Right lobe of liver (tissue), 6 donors: ENCODE measurements around the gene DAGLA. TPM values are rescaled to one million over a fixed set of nuclear protein-coding genes. Genes with fewer than 3 reads are reported as not detected.

Experiments used
- ATAC-seq, 4 donors: fragments of 200-7000 bp; cut with Tn5 transposase; one replicate each; pipeline ENCODE4 v1.9.1; 2020; ENCODE audit warnings: mild to moderate bottlenecking in 4 of 4, moderate library complexity in 4 of 4
- DNase-seq, 3 donors: peaks; one replicate each; pipeline ENCODE4 v3.0.0-alpha.2; 2020
- H3K27ac ChIP-seq, 3 donors: fragments of 200-600 bp; one replicate each; pipeline ENCODE4 v1.8.0; 2022
- H3K27me3 ChIP-seq, 2 donors: fragments of 200-600 bp; one replicate each; pipeline ENCODE4 v1.8.0; 2022
- H3K36me3 ChIP-seq, 4 donors: fragments of 200-600 bp; sonication (generic) in 1 of 4; one replicate each; pipeline versions ENCODE4 v1.5.1 to v1.8.0; 2017 to 2022; ENCODE audit warnings: control low read depth in 1 of 4
- H3K4me1 ChIP-seq, 4 donors: fragments of 200-600 bp; sonication (generic) in 1 of 4; one replicate each; pipeline versions ENCODE4 v1.5.1 to v1.8.0; 2017 to 2022; ENCODE audit warnings: control low read depth in 1 of 4
- H3K4me3 ChIP-seq, 3 donors: fragments of 200-600 bp; one replicate each; pipeline ENCODE4 v1.8.0; 2022
- H3K9me3 ChIP-seq, 4 donors: fragments of 200-600 bp; sonication (generic) in 1 of 4; one replicate each; pipeline versions ENCODE4 v1.5.1 to v1.8.0; 2017 to 2022; ENCODE audit warnings: control low read depth in 1 of 4
- POLR2A ChIP-seq: fragments of 450-650 bp; IDR thresholded peaks from one replicate; pipeline ENCODE4 v1.6.1; 2017; ENCODE audit warnings: antibody characterized with exemption, mild to moderate bottlenecking
- WGBS: methylation state at CpG from one replicate; pipeline ENCODE4 v1.1.6; 2018; ENCODE audit warnings: low coverage, low lambda C conversion rate; ENCODE audit not compliant: insufficient coverage; ENCODE audit errors: missing lambda C conversion rate; 5-methylcytosine and 5-hydroxymethylcytosine counted together
- intact Hi-C, 2 donors: fragments of 100-400 bp; cut with DNase I; formaldehyde crosslinking; loops; one replicate each; pipeline versions ENCODE4 v1.11.2 to v1.14.1; 2022
- total RNA-seq, 6 experiments: library from RNA; depleted of rRNA in 2 of 6; stranded (reverse); fragments of >200 nt in 2 of 6; fragmentation: NEBNext Ultra II Directional in 3 of 6; extraction: Animal tissue kit (Norgen Biotek cat#: 25700) in 3 of 6; gene quantifications; one replicate each; pipeline versions ENCODE4 v1.1.0 to v1.2.4, GENCODE V29; 2016 to 2023
- TF ChIP-seq, protein P1 (sequence below), 4 donors: fragments of 200-600 bp in 3 of 4; fragments of 450-650 bp in 1 of 4; IDR thresholded peaks; one replicate each; pipeline versions ENCODE4 v1.5.1 to v1.8.0; 2016 to 2022; ENCODE audit warnings: antibody characterized with exemption in 4 of 4, mild to moderate bottlenecking in 2 of 4
- donor health status: DM: no; HTN: yes; CAD: no.
- donor health status: DM: no; HTN: no; CAD: no.
- donor health status: DM: no; HTN: no; CAD: no.
- donor health status: DM: no; HTN: yes; CAD: no.
- donor health status: DM: no; HTN: yes; CAD: no.

DAGLA gene
- total RNA-seq, 6 experiments from 2014 or later, result 0.33 to 5.5 (median 0.79) TPM

DNA sequence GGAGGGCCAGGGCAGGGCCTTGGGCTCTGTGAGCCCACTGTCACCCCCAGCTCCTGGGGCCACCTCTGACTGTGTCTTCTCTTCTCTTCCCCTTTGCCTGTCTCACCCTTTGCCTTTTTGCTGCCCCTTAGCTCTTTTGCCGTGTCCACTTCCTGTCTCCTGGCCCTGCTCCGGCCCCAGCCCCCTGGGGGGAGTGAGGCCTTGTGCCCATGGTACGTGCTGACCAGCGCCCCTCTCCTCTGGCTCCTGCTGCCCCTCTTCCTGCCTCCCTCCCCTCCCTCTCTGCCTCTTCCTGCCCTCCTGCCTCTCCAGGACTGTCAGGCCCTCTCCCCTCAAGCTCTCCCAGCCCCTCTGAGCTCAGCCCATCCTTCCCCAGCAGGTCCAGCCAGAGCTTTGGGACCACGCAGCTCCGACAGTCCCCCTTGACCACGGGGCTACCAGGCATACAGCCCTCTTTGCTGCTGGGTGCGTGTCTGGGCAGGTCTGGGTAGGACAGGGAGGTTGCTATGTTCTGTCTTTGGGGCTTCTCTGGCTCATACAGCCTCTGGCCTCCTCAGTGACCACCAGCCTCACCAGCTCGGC, 100.5 kb downstream of the DAGLA start:
- no peak for TF ChIP-seq POLR2A
- TF ChIP-seq, protein P1, sequence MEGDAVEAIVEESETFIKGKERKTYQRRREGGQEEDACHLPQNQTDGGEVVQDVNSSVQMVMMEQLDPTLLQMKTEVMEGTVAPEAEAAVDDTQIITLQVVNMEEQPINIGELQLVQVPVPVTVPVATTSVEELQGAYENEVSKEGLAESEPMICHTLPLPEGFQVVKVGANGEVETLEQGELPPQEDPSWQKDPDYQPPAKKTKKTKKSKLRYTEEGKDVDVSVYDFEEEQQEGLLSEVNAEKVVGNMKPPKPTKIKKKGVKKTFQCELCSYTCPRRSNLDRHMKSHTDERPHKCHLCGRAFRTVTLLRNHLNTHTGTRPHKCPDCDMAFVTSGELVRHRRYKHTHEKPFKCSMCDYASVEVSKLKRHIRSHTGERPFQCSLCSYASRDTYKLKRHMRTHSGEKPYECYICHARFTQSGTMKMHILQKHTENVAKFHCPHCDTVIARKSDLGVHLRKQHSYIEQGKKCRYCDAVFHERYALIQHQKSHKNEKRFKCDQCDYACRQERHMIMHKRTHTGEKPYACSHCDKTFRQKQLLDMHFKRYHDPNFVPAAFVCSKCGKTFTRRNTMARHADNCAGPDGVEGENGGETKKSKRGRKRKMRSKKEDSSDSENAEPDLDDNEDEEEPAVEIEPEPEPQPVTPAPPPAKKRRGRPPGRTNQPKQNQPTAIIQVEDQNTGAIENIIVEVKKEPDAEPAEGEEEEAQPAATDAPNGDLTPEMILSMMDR (IDR thresholded peaks at IDR 0.05), result no peak
- no peak for ATAC-seq
- H3K9me3 ChIP-seq, result no peaks in the 10 kb centered on the region
- WGBS, result 80% methylated on average over 8 of the region's 9 CpGs
- no peak overlapping the region for H3K4me3 ChIP-seq
- H3K36me3 ChIP-seq, result peaks cover 0 to 3% (median 0%) of the 10 kb centered on the region in 4 donors
- DNase-seq, result no peak
- no peaks in the 10 kb centered on the region for H3K4me1 ChIP-seq
- no peak overlapping the region for H3K27ac ChIP-seq
- intact Hi-C loops, result loop anchor here (5.0 kb wide), 1 partner anchor 33 kb away; no protein-coding TSS in a partner anchor
- H3K27me3 ChIP-seq, result no peaks in the 10 kb centered on the region

DNA sequence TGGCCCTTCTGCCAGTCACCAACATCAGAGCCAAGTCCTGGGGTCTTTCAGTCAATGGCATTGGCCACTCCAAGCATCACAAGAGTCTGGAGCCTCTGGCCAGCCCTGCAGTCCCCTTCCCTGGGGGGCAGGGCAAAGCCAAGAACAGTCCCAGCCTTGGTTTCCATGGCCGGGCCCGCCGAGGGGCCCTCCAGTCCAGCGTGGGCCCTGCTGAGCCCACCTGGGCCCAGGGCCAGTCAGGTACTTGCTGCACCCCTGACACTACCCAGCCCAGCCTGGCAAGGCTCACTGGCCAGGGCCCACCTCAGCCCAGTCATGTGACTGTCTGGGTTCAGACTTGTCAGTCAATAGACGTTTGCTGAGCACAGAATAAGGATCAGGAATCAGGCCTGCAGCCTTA, 101.4 kb downstream of the DAGLA start:
- H3K27me3 ChIP-seq, result no peaks in the 10 kb centered on the region
- ATAC-seq (no peak), DNase-seq (no peak)
- TF ChIP-seq, protein P1 (IDR thresholded peaks at IDR 0.05), result no peak
- TF ChIP-seq POLR2A, result no peak
- H3K4me3 ChIP-seq, result no peak overlapping the region
- H3K27ac ChIP-seq, result no peak overlapping the region
- WGBS, result no CpG with 5 or more reads among the region's 5 CpGs
- intact Hi-C loops, result loop anchor here (5.0 kb wide), 1 partner anchor 34 kb away; no protein-coding TSS in a partner anchor
- H3K36me3 ChIP-seq, result peaks cover 0 to 10% (median 0%) of the 10 kb centered on the region in 4 donors
- H3K4me1 ChIP-seq, result no peaks in the 10 kb centered on the region
- no peaks in the 10 kb centered on the region for H3K9me3 ChIP-seq

DNA sequence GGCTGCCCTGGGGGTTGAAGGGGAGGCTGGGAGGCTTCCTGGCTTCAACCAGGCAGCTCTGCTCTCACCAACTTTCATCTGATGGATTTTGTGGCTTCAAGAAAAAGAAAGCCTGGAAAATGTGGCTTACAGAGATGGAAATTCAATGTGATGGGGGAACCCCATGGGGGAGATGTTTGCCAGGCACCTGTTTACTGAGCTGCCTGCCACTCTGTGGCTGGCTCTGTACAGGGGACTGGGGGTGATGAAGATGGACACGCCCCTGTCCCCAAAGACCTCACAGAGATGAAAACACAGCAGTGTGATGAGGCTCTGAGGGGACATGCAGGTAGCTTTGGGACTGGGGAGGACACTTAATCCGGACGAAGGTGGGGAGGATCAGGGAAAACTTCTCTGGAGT, 102.1 kb downstream of the DAGLA start:
- H3K4me1 ChIP-seq, result no peaks in the 10 kb centered on the region
- H3K9me3 ChIP-seq, result no peaks in the 10 kb centered on the region
- WGBS, result 83% methylated on average over 3 of the region's 3 CpGs
- H3K36me3 ChIP-seq, result peaks cover 0 to 16% (median 1%) of the 10 kb centered on the region in 4 donors
- H3K27ac ChIP-seq, result no peak overlapping the region
- H3K27me3 ChIP-seq, result no peaks in the 10 kb centered on the region
- no peak overlapping the region for H3K4me3 ChIP-seq
- ATAC-seq (no peak), DNase-seq (no peak)
- intact Hi-C loops, result loop anchor here (5.0 kb wide), 1 partner anchor 35 kb away; no protein-coding TSS in a partner anchor
- TF ChIP-seq, protein P1 (IDR thresholded peaks at IDR 0.05), result no peak
- TF ChIP-seq POLR2A, result no peak

DNA sequence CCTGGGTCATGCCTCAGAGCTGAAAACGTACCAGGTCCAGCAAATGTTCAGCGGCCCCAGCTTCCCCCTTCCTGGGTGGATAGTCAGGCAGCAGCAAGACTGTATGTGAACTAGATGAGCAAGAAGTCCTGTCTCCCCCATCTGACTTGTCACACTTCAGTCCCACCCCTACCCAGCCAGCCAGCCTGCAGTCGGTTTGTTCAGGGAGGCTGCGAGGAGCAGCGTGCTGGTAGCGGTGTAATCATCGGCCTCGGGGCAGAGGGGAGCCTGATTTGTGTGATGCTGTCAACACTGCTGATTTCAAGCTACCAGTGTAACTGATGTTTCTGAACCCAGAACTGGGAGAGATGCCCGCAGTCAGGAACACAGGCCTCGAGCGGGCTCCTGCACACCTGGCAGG, 102.7 kb downstream of the DAGLA start:
- Histone ChIP-seq H3K9me3 (no peaks in the 10 kb centered on the region), H3K4me1 (no peaks in the 10 kb centered on the region), H3K27ac (no peak overlapping the region), H3K27me3 (no peaks in the 10 kb centered on the region), H3K36me3 (peaks cover 0 to 22% (median 2%) of the 10 kb centered on the region in 4 donors), H3K4me3 (no peak overlapping the region)
- TF ChIP-seq POLR2A, result no peak
- TF ChIP-seq, protein P1 (IDR thresholded peaks at IDR 0.05), result no peak
- intact Hi-C loops, result loop anchor here (5.0 kb wide), 1 partner anchor 36 kb away; no protein-coding TSS in a partner anchor
- ATAC-seq (no peak), DNase-seq (no peak)
- 80% methylated on average over 4 of the region's 11 CpGs for WGBS
